Kidney (tissue), 14 donors: Measurements from ENCODE around the gene CNKSR2. TPM values are rescaled to one million over a fixed set of nuclear protein-coding genes. Genes with fewer than 3 reads are reported as not detected.
"Not testable (repeated sequence)": the region's sequence is repeated elsewhere in the genome, so short reads cannot be mapped to it uniquely, and the experiment has no call there.

Experiments
- DNase-seq, 5 donors: peaks; one replicate each; pipeline ENCODE4 v3.0.0-alpha.2; 2013 to 2020
- FAIRE-seq: peaks from 2 replicates; lab custom pipeline; 2012; peaks lifted over from hg19 to GRCh38; lab: Jason Lieb, UNC
- H3K27ac ChIP-seq, 2 donors: one replicate each; pipeline ENCODE4 v1.7.0; 2013; ENCODE audit warnings: low read depth in 2 of 2, low read length in 2 of 2, inconsistent platforms in 1 of 2
- H3K27me3 ChIP-seq: one replicate; pipeline ENCODE4 v1.7.1; 2013; ENCODE audit warnings: low read length, inconsistent platforms; ENCODE audit not compliant: control insufficient read depth, insufficient read depth
- H3K36me3 ChIP-seq, 3 donors: one replicate each; pipeline versions ENCODE4 v1.7.0 to v1.7.1; 2013; ENCODE audit warnings: low read length in 3 of 3, control low read depth in 1 of 3, inconsistent platforms in 1 of 3; ENCODE audit not compliant: insufficient read depth in 3 of 3, control insufficient read depth in 2 of 3
- H3K4me1 ChIP-seq, 3 donors: one replicate each; pipeline versions ENCODE4 v1.7.0 to v1.7.1; 2013; ENCODE audit warnings: low read length in 3 of 3, inconsistent platforms in 1 of 3, low read depth in 1 of 3; ENCODE audit not compliant: control insufficient read depth in 2 of 3, insufficient read depth in 2 of 3
- H3K4me3 ChIP-seq, 3 donors: one replicate each; pipeline versions ENCODE4 v1.7.0 to v1.8.1; 2013; ENCODE audit warnings: low read length in 3 of 3, control low read depth in 1 of 3, inconsistent platforms in 1 of 3
- H3K9ac ChIP-seq, 3 donors: one replicate each; pipeline versions ENCODE4 v1.7.0 to v1.7.1; 2013; ENCODE audit warnings: low read length in 3 of 3, control low read depth in 1 of 3, inconsistent platforms in 1 of 3
- H3K9me3 ChIP-seq, 3 donors: one replicate each; pipeline versions ENCODE4 v1.7.0 to v1.7.1; 2013; ENCODE audit warnings: low read length in 3 of 3, control low read depth in 1 of 3, inconsistent platforms in 1 of 3; ENCODE audit not compliant: control insufficient read depth in 2 of 3, insufficient read depth in 1 of 3
- intact Hi-C: fragments of 100-400 bp; cut with DNase I; formaldehyde crosslinking; loops from one replicate; pipeline ENCODE4 v1.11.1; 2022
- polyA plus RNA-seq: library from polyadenylated mRNA; stranded (reverse); fragments of 350-450 nt; fragmentation: Illumina TruSeq; extraction: RNeasy Lipid Tissue Mini Kit (QIAGEN cat#74804); gene quantifications from one replicate; pipeline ENCODE4 v1.2.3, GENCODE V29; 2014; ENCODE audit warnings: low read depth, low replicate concordance; ENCODE audit not compliant: insufficient read depth
- total RNA-seq: library from RNA; stranded (reverse); fragmentation: NEBNext Ultra II Directional; extraction: Animal tissue kit (Norgen Biotek cat#: 25700); gene quantifications from one replicate; pipeline ENCODE4 v1.2.1, GENCODE V29; 2021
- TF ChIP-seq, protein P1 (sequence below): IDR thresholded peaks from 3 replicates; pipeline ENCODE4 v1.5.1; 2012; ENCODE audit warnings: mild to moderate bottlenecking, moderate library complexity, borderline replicate concordance; ENCODE audit not compliant: insufficient read depth; ENCODE audit errors: extremely low read depth
- donor health status: control.
- donor health status: control.
- donor health status: control.
- donor health status: control.
- donor health status: control.
- donor health status: DM: yes; HTN: yes; CAD: no.
- donor health status: Normal renal cell carcinoma (clear cell type).

CNKSR2 gene
- total and polyA plus RNA-seq, 2 donors from 2014 or later: 0.06 to 1.6 TPM

- H3K4me3 ChIP-seq: no peak overlapping the region
- H3K36me3 ChIP-seq: no peaks in the 10 kb centered on the region
- TF ChIP-seq, protein P1, sequence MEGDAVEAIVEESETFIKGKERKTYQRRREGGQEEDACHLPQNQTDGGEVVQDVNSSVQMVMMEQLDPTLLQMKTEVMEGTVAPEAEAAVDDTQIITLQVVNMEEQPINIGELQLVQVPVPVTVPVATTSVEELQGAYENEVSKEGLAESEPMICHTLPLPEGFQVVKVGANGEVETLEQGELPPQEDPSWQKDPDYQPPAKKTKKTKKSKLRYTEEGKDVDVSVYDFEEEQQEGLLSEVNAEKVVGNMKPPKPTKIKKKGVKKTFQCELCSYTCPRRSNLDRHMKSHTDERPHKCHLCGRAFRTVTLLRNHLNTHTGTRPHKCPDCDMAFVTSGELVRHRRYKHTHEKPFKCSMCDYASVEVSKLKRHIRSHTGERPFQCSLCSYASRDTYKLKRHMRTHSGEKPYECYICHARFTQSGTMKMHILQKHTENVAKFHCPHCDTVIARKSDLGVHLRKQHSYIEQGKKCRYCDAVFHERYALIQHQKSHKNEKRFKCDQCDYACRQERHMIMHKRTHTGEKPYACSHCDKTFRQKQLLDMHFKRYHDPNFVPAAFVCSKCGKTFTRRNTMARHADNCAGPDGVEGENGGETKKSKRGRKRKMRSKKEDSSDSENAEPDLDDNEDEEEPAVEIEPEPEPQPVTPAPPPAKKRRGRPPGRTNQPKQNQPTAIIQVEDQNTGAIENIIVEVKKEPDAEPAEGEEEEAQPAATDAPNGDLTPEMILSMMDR: no peak
- DNase-seq: no peak
- intact Hi-C loops: no loop called here
- no peaks in the 10 kb centered on the region for H3K27me3 ChIP-seq
- H3K9me3 ChIP-seq: no peaks in the 10 kb centered on the region
- H3K9ac ChIP-seq: no peak overlapping the region
- no peaks in the 10 kb centered on the region for H3K4me1 ChIP-seq
- no peak overlapping the region for H3K27ac ChIP-seq
- no peak for FAIRE-seq
Measured at GRCh38 chrX:21469071-21469470, 94.9 kb downstream of the CNKSR2 start.

DNA sequence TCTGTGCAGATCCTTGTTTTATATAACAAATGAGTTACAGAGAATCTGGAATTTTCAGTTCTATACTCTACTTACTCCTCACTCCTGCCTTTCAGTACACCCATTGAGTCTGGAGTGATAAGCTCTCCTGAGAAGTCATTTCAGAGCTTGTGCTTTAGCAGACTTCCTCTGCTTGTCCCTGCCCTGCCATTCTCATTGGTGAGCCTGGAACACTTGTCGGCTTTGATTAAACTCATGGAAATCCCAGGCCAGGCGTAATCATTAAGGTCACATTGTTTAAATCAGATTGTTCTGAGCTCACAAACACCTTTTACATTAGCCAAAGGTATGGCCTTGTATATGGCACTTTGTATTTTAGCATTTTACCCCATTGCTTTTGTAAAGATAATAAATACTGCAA is 102.7 kb downstream of the CNKSR2 start:
- no peaks in the 10 kb centered on the region for H3K9me3 ChIP-seq
- H3K4me3 ChIP-seq: no peak overlapping the region
- H3K4me1 ChIP-seq: no peaks in the 10 kb centered on the region
- FAIRE-seq (no peak), DNase-seq (no peak)
- intact Hi-C loops: no loop called here
- no peak overlapping the region for H3K27ac ChIP-seq
- H3K36me3 ChIP-seq: no peaks in the 10 kb centered on the region
- no peaks in the 10 kb centered on the region for H3K27me3 ChIP-seq
- H3K9ac ChIP-seq: no peak overlapping the region
- TF ChIP-seq, protein P1: no peak

- no peak overlapping the region for H3K4me3 ChIP-seq
- no peaks in the 10 kb centered on the region for H3K36me3 ChIP-seq
- FAIRE-seq (peak; percentile 39), DNase-seq (peak in 3 of 5 donors; percentile 15 to 76 (median 68))
- no peaks in the 10 kb centered on the region for H3K27me3 ChIP-seq
- no peak overlapping the region for H3K27ac ChIP-seq
- intact Hi-C loops: no loop called here
- TF ChIP-seq, protein P1: peak; percentile 30
- H3K9ac ChIP-seq: no peak overlapping the region
- no peaks in the 10 kb centered on the region for H3K4me1 ChIP-seq
- no peaks in the 10 kb centered on the region for H3K9me3 ChIP-seq
Measured at GRCh38 chrX:21479695-21480270, 105.6 kb downstream of the CNKSR2 start.

GRCh38 chrX:21481761-21482160 is 107.5 kb downstream of the CNKSR2 start:
- FAIRE-seq: no peak
- Histone ChIP-seq H3K27me3 (no peaks in the 10 kb centered on the region), H3K9ac (no peak overlapping the region), H3K9me3 (no peaks in the 10 kb centered on the region), H3K36me3 (no peaks in the 10 kb centered on the region), H3K4me3 (no peak overlapping the region), H3K27ac (no peak overlapping the region), H3K4me1 (no peaks in the 10 kb centered on the region)
- intact Hi-C loops: no loop called here
- TF ChIP-seq, protein P1: no peak
- DNase-seq: no peak

DNA sequence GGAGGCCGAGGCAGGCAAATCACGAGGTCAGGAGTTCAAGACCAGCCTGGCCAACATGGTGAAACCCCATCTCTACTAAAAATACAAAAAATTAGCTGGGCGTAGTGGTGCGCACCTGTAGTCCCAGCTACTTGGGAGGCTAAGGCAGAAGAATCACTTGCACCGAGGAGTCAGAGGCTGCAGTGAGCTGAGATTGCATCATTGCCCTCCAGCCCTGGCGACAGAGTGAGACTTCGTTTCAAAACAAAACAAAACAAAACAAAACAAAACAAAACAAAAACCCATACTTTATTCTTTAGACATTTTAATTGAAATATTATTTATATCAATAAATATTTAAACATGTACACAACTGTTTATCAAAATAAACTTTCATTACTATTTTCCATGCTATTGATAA is 109.8 kb downstream of the CNKSR2 start:
- FAIRE-seq: not testable (repeated sequence)

More for the DNA sequence above, 109.8 kb downstream of the CNKSR2 start:
- H3K4me3 ChIP-seq, H3K36me3 ChIP-seq, H3K9ac ChIP-seq, intact Hi-C loops, H3K4me1 ChIP-seq, H3K27me3 ChIP-seq, H3K9me3 ChIP-seq, H3K27ac ChIP-seq, DNase-seq: not testable (repeated sequence)
